ENCODE results near the gene ATP9A. TPM values are rescaled to one million over a fixed set of nuclear protein-coding genes. Genes with fewer than 3 reads are reported as not detected.

The ATP9A gene
- total and polyA plus RNA-seq, 2 of the 4 experiments (the other 2 are of a cell fraction) = 10.6 to 22.4 TPM

GRCh38 chr20:51594236-51595057, 173.7 kb downstream of the ATP9A start:
- no peak overlapping the region for H4K91ac ChIP-seq (ENCODE audit: insufficient read depth, low read depth, low read length)
- CTCF ChIA-PET = interaction anchor here (0.5 to 2.5 kb wide), 23 partner anchors 8 to 804 kb away, joined by 3 to 18 read pairs (median 4); no protein-coding TSS in a partner anchor
- H2BK5ac ChIP-seq (ENCODE audit: low read depth, low read length, poor library complexity, severe bottlenecking) = no peak overlapping the region
- H2BK20ac ChIP-seq (ENCODE audit: low read depth, low read length) = no peak overlapping the region
- in situ Hi-C loops (cut with MboI; ENCODE audit: low sequenced_read_pairs) (loop anchor here (5.0 to 10.0 kb wide), 2 partner anchors 222 to 610 kb away; no protein-coding TSS in a partner anchor), dilution Hi-C loops (cut with HindIII; ENCODE audit: low sequenced_read_pairs, unreplicated experiment) (loop anchor here (25.0 kb wide), 1 partner anchor 182 kb away; no protein-coding TSS in a partner anchor), intact Hi-C loops (cut with micrococcal nuclease) (loop anchor here (1.0 to 2.0 kb wide), 5 partner anchors 32 to 607 kb away; no protein-coding TSS in a partner anchor)
- DNase-seq (no peak), ATAC-seq (ENCODE audit: low read depth) (no peak)
- no peaks in the 10 kb centered on the region for H3K9me1 ChIP-seq (ENCODE audit: insufficient read depth, low read length)
- no peaks in the 10 kb centered on the region for H3K4me1 ChIP-seq (ENCODE audit: control insufficient read depth, insufficient read depth, low read length)
- no peak overlapping the region for H2AK9ac ChIP-seq (replicated peaks; ENCODE audit: low read depth, low read length, poor library complexity)
- H4K20me1 ChIP-seq (ENCODE audit: insufficient read depth, low read length) = no peaks in the 10 kb centered on the region
- no peak overlapping the region for H4K8ac ChIP-seq (ENCODE audit: low read depth in 2 of 2, low read length in 2 of 2)
- no peak overlapping the region for H3K23ac ChIP-seq (ENCODE audit: low read depth, low read length)
- H3K36me3 ChIP-seq (ENCODE audit: control insufficient read depth, insufficient read depth, low read length) = peaks cover 5% of the 10 kb centered on the region
- POLR2A ChIA-PET (ENCODE audit: unreplicated experiment) = interaction anchor here (0.6 to 0.7 kb wide), 2 partner anchors 132 to 632 kb away, joined by 9 to 12 read pairs; no protein-coding TSS in a partner anchor
- H3K9me3 ChIP-seq (ENCODE audit: control insufficient read depth, insufficient read depth, low read length) = no peaks in the 10 kb centered on the region
- no peak overlapping the region for H3K4me2 ChIP-seq (ENCODE audit: low read depth, low read length)
- no peak overlapping the region for H3K4ac ChIP-seq (ENCODE audit: low read depth, low read length)
- no peak overlapping the region for H3K9ac ChIP-seq (ENCODE audit: low read depth, low read length)
- H3K56ac ChIP-seq (ENCODE audit: extremely low read depth, insufficient read depth, low read length) = no peak overlapping the region
- H2AFZ ChIP-seq (replicated peaks; ENCODE audit: low read length, poor library complexity) = no peak overlapping the region
- H2AK5ac ChIP-seq (ENCODE audit: low read depth, low read length) = no peak overlapping the region
- no peaks in the 10 kb centered on the region for H3K27me3 ChIP-seq (ENCODE audit: control insufficient read depth, insufficient read depth, low read length)
- H4K5ac ChIP-seq (ENCODE audit: low read depth, low read length) = no peak overlapping the region
- no peaks in the 10 kb centered on the region for H3K79me1 ChIP-seq (ENCODE audit: low read depth in 1 of 2, low read length in 2 of 2)
- BruUV-seq (replicated peaks) = no TSS peak
- no peak overlapping the region for H3K18ac ChIP-seq (ENCODE audit: low read depth, low read length)
- no CpG with 5 or more reads among the region's 12 CpGs for WGBS, 2 experiments (ENCODE audit: extremely low coverage in 2 of 2, insufficient read length in 1 of 2)
- peak overlapping the region; percentile 1; the same call in 1 of the 2 replicates for H3K14ac ChIP-seq (replicated peaks; ENCODE audit: low read depth, low read length)
- H2BK120ac ChIP-seq (ENCODE audit: low read depth, low read length) = no peak overlapping the region
- H3K4me3 ChIP-seq (ENCODE audit: insufficient read depth, low read depth, low read length) = no peak overlapping the region
- no peak overlapping the region for H2BK15ac ChIP-seq (ENCODE audit: low read depth, low read length)
- H3K27ac ChIP-seq (ENCODE audit: insufficient read depth, low read length) = no peak overlapping the region
- TF ChIP-seq POLR2A (IDR thresholded peaks at IDR 0.05; ENCODE audit: low read depth, low read length) (no peak), CEBPB (IDR thresholded peaks at IDR 0.05; ENCODE audit: low read depth, low read length) (no peak), RFX5 (IDR thresholded peaks at IDR 0.05; ENCODE audit: low read depth, low read length) (no peak), RCOR1 (IDR thresholded peaks at IDR 0.05; ENCODE audit: insufficient replicate concordance, low read length) (no peak), ELK1 (IDR thresholded peaks at IDR 0.05; ENCODE audit: borderline replicate concordance, low read depth, low read length) (no peak), SMC3 (IDR thresholded peaks at IDR 0.05; ENCODE audit: low read depth, low read length) (no peak), MAFK (IDR thresholded peaks at IDR 0.05; ENCODE audit: low read depth, low read length) (no peak), RAD21 (IDR thresholded peaks at IDR 0.05; ENCODE audit: low read length) (no peak), FOS (IDR thresholded peaks at IDR 0.05; ENCODE audit: low read depth, low read length) (no peak), CHD1 (IDR thresholded peaks at IDR 0.05; ENCODE audit: low read depth, low read length) (no peak), MAZ (IDR thresholded peaks at IDR 0.05; ENCODE audit: borderline replicate concordance, low read depth, low read length) (no peak), CTCF (conservative IDR thresholded peaks at IDR 0.05; ENCODE audit: low read depth, low read length) (no peak), MXI1 (IDR thresholded peaks at IDR 0.05; ENCODE audit: borderline replicate concordance, low read depth, low read length) (no peak)
- TF ChIP-seq, protein P1, sequence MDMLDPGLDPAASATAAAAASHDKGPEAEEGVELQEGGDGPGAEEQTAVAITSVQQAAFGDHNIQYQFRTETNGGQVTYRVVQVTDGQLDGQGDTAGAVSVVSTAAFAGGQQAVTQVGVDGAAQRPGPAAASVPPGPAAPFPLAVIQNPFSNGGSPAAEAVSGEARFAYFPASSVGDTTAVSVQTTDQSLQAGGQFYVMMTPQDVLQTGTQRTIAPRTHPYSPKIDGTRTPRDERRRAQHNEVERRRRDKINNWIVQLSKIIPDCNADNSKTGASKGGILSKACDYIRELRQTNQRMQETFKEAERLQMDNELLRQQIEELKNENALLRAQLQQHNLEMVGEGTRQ (IDR thresholded peaks at IDR 0.05; ENCODE audit: low read depth, low read length) = no peak
